ENCODE results near the gene MMP28.

MMP28 gene

GRCh38 chr17:35766903-35767510, 28.4 kb downstream of the MMP28 start:
- H3K4me3 ChIP-seq (ENCODE audit: insufficient read depth, low read depth, low read length) = no peak overlapping the region
- H3K4me1 ChIP-seq (ENCODE audit: control insufficient read depth, insufficient read depth, low read length) = peaks cover 25% of the 10 kb centered on the region
- no peaks in the 10 kb centered on the region for H3K36me3 ChIP-seq (ENCODE audit: control insufficient read depth, insufficient read depth, low read length)
- H3K9me3 ChIP-seq (ENCODE audit: control insufficient read depth, low read length) = no peaks in the 10 kb centered on the region
- H3K27me3 ChIP-seq (ENCODE audit: control insufficient read depth, insufficient read depth, low read length, poor library complexity, severe bottlenecking) = no peaks in the 10 kb centered on the region
- WGBS, 2 experiments = 90 to 92% methylated on average over 5 to 7 of the region's 7 CpGs
- H3K27ac ChIP-seq (ENCODE audit: insufficient read depth, low read depth, low read length, poor library complexity, severe bottlenecking) = no peak overlapping the region

DNA sequence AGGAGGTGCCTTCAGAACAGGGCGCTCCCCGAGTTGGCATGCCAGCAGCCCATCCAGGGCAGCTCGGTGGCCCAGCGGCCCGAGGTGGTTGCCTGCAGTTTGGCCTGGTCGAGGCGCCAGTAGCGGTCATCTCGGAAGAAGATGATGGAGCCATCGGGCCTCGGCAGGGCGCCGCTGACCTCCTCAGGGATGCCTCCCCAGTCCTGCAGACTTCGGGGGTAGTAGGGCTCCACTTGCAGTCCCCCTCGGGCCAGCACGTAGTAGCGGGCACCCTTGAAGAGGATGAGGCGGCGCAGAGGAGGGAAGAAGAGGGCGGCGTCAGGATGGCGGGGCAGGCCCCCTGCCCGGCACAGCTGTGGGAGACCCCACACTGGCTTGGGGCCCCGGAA, 29.0 kb downstream of the MMP28 start:
- H3K27ac ChIP-seq (ENCODE audit: insufficient read depth, low read depth, low read length, poor library complexity, severe bottlenecking) = peak overlapping the region; percentile 78

GRCh38 chr17:35765756-35766488, 29.5 kb downstream of the MMP28 start:
- Histone ChIP-seq H3K4me1 (ENCODE audit: control insufficient read depth, insufficient read depth, low read length) (peaks cover 21% of the 10 kb centered on the region), H3K4me3 (ENCODE audit: insufficient read depth, low read depth, low read length) (no peak overlapping the region), H3K9me3 (ENCODE audit: control insufficient read depth, low read length) (no peaks in the 10 kb centered on the region), H3K36me3 (ENCODE audit: control insufficient read depth, insufficient read depth, low read length) (no peaks in the 10 kb centered on the region), H3K27me3 (ENCODE audit: control insufficient read depth, insufficient read depth, low read length, poor library complexity, severe bottlenecking) (no peaks in the 10 kb centered on the region), H3K27ac (ENCODE audit: insufficient read depth, low read depth, low read length, poor library complexity, severe bottlenecking) (peak overlapping the region; percentile 78)
- WGBS, 2 experiments = 45 to 48% methylated on average over 8 of the region's 8 CpGs

More for the DNA sequence above, 29.0 kb downstream of the MMP28 start:
- H3K4me3 ChIP-seq (ENCODE audit: insufficient read depth, low read depth, low read length) = no peak overlapping the region
- H3K4me1 ChIP-seq (ENCODE audit: control insufficient read depth, insufficient read depth, low read length) = peaks cover 21% of the 10 kb centered on the region
- WGBS, 2 experiments = 94 to 96% methylated on average over 24 of the region's 24 CpGs
- no peaks in the 10 kb centered on the region for H3K9me3 ChIP-seq (ENCODE audit: control insufficient read depth, low read length)
- H3K36me3 ChIP-seq (ENCODE audit: control insufficient read depth, insufficient read depth, low read length) = no peaks in the 10 kb centered on the region
- H3K27me3 ChIP-seq (ENCODE audit: control insufficient read depth, insufficient read depth, low read length, poor library complexity, severe bottlenecking) = no peaks in the 10 kb centered on the region

DNA sequence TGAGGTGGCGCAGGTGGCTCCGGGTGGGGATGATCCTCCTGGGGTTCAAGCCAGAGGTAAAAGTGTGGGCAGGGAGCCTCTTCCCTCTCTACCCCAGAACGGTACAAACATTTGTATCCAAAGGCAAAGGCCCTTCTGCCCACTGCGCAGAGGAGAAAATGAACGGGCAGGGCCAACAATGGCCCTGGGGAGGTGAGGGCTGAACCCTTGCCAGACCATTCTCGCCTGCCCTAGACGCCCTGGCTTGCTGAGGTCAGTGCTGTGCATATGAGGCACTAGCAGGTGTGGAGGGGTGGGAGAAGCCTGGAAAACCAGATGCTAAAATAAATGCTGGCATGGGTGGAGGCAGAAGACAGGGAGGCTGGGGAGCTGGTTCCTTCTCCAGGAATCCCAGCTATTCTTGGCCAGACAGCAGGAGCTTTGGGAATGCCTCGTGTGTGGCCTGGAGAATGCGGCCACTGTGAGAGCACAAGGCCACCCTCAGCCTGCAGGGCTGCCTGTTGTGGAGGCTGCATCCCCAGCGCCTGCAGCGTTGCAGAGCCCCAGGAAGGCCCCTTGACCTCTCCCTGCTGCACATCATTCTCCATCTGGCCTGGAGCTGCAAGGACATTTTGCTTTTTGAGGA, 30.2 kb downstream of the MMP28 start:
- WGBS, 2 experiments = 79 to 84% methylated on average over 11 of the region's 11 CpGs
- peaks cover 21% of the 10 kb centered on the region for H3K4me1 ChIP-seq (ENCODE audit: control insufficient read depth, insufficient read depth, low read length)
- peak overlapping the region; percentile 78 for H3K27ac ChIP-seq (ENCODE audit: insufficient read depth, low read depth, low read length, poor library complexity, severe bottlenecking)
- no peaks in the 10 kb centered on the region for H3K36me3 ChIP-seq (ENCODE audit: control insufficient read depth, insufficient read depth, low read length)
- H3K9me3 ChIP-seq (ENCODE audit: control insufficient read depth, low read length) = no peaks in the 10 kb centered on the region
- H3K27me3 ChIP-seq (ENCODE audit: control insufficient read depth, insufficient read depth, low read length, poor library complexity, severe bottlenecking) = no peaks in the 10 kb centered on the region
- H3K4me3 ChIP-seq (ENCODE audit: insufficient read depth, low read depth, low read length) = no peak overlapping the region

DNA sequence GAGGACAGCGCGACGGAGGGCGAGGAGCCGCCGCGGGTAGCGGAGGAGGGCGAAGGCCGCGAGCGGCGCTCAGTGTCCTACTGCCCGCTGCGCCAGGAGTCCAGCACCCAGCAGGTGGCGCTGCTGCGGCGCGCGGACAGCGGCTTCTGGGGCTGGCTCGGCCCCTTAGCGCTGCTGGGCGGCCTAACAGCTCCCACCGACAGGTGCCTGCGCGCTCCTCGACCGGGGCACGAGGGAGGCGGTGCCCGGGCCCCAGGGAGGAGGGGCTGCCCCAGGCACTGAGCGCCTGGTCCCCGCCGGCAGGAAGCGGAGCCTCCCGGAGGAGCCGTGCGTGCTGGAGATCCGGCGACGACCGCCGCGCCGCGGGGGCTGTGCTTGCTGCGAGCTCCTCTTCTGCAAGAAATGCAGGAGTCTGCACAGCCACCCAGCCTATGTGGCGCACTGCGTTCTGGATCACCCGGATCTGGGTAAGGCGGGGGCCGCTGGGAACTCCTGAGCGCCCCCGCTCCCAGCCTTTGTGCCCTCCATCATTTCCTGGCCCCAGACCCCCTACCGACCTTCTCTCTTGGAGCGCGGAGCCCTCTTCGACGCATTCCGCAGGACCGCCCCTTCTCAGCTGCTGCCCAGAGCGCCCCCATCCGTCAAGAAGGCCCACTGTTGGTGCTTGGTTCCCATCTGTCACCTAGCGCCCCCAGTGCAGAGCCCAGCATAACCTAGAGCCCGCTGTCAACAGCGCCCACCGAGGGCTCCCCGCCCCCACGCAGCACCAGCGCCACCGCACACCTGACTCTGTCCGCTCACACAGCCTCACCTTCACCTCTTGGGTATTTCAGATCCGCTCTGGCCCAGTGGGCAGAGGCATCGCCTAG, 31.1 kb downstream of the MMP28 start:
- no peaks in the 10 kb centered on the region for H3K9me3 ChIP-seq (ENCODE audit: control insufficient read depth, low read length)
- H3K36me3 ChIP-seq (ENCODE audit: control insufficient read depth, insufficient read depth, low read length) = no peaks in the 10 kb centered on the region
- peak overlapping the region; percentile 5 for H3K27ac ChIP-seq (ENCODE audit: insufficient read depth, low read depth, low read length, poor library complexity, severe bottlenecking)
- H3K4me1 ChIP-seq (ENCODE audit: control insufficient read depth, insufficient read depth, low read length) = peaks cover 21% of the 10 kb centered on the region
- no peaks in the 10 kb centered on the region for H3K27me3 ChIP-seq (ENCODE audit: control insufficient read depth, insufficient read depth, low read length, poor library complexity, severe bottlenecking)
- WGBS, 2 experiments = 8% methylated on average over 75 of the region's 75 CpGs
- peak overlapping the region; percentile 34 for H3K4me3 ChIP-seq (ENCODE audit: insufficient read depth, low read depth, low read length)

- no peaks in the 10 kb centered on the region for H3K27me3 ChIP-seq (ENCODE audit: control insufficient read depth, insufficient read depth, low read length, poor library complexity, severe bottlenecking)
- no peak overlapping the region for H3K4me3 ChIP-seq (ENCODE audit: insufficient read depth, low read depth, low read length)
- peaks cover 21% of the 10 kb centered on the region for H3K4me1 ChIP-seq (ENCODE audit: control insufficient read depth, insufficient read depth, low read length)
- H3K9me3 ChIP-seq (ENCODE audit: control insufficient read depth, low read length) = no peaks in the 10 kb centered on the region
- no peaks in the 10 kb centered on the region for H3K36me3 ChIP-seq (ENCODE audit: control insufficient read depth, insufficient read depth, low read length)
- WGBS, 2 experiments = 39 to 40% methylated on average over 17 of the region's 17 CpGs
- H3K27ac ChIP-seq (ENCODE audit: insufficient read depth, low read depth, low read length, poor library complexity, severe bottlenecking) = no peak overlapping the region
Observed at GRCh38 chr17:35763767-35764122, 31.7 kb downstream of the MMP28 start.

GRCh38 chr17:35761601-35762000, 33.8 kb downstream of the MMP28 start:
- Histone ChIP-seq H3K9me3 (ENCODE audit: control insufficient read depth, low read length) (no peaks in the 10 kb centered on the region), H3K4me3 (ENCODE audit: insufficient read depth, low read depth, low read length) (no peak overlapping the region), H3K4me1 (ENCODE audit: control insufficient read depth, insufficient read depth, low read length) (peaks cover 18% of the 10 kb centered on the region), H3K27ac (ENCODE audit: insufficient read depth, low read depth, low read length, poor library complexity, severe bottlenecking) (no peak overlapping the region), H3K36me3 (ENCODE audit: control insufficient read depth, insufficient read depth, low read length) (no peaks in the 10 kb centered on the region), H3K27me3 (ENCODE audit: control insufficient read depth, insufficient read depth, low read length, poor library complexity, severe bottlenecking) (no peaks in the 10 kb centered on the region)
- 93% methylated on average over 5 of the region's 5 CpGs for WGBS, 2 experiments

DNA sequence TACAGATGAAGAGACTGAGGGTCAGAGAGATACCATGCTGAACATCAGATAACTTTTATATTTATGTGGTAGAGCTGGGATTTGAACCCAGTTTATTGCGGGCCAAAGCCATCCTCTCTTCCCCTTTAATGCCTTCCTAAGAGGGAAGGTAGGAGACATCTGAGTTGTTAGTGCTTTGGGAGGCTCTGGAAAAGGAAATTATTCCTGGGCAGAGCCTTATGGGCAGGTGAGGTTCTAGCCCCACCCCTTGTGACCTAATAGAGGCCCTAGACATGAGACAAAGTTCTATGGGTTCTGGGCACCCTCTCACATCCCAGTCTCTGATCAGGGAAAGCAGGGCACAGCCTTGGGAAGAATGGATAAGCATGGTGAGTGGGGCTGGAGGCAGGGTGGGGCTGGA, 34.9 kb downstream of the MMP28 start, which contains the start of gene C17orf50:
Gene C17orf50 (plus strand): TSS at position 301 of the 400 bp plus-strand sequence. CDS start 55 bp downstream, at position 356.
- peaks cover 7% of the 10 kb centered on the region for H3K4me1 ChIP-seq (ENCODE audit: control insufficient read depth, insufficient read depth, low read length)
- 80 to 93% methylated on average over 1 of the region's 1 CpG for WGBS, 2 experiments
- no peaks in the 10 kb centered on the region for H3K9me3 ChIP-seq (ENCODE audit: control insufficient read depth, low read length)
- H3K36me3 ChIP-seq (ENCODE audit: control insufficient read depth, insufficient read depth, low read length) = no peaks in the 10 kb centered on the region
- H3K27me3 ChIP-seq (ENCODE audit: control insufficient read depth, insufficient read depth, low read length, poor library complexity, severe bottlenecking) = no peaks in the 10 kb centered on the region
- H3K4me3 ChIP-seq (ENCODE audit: insufficient read depth, low read depth, low read length) = no peak within 1 kb of the TSS
- H3K27ac ChIP-seq (ENCODE audit: insufficient read depth, low read depth, low read length, poor library complexity, severe bottlenecking) = no peak within 1 kb of the TSS

- Histone ChIP-seq H3K27ac (ENCODE audit: insufficient read depth, low read depth, low read length, poor library complexity, severe bottlenecking) (no peak overlapping the region), H3K9me3 (ENCODE audit: control insufficient read depth, low read length) (no peaks in the 10 kb centered on the region), H3K36me3 (ENCODE audit: control insufficient read depth, insufficient read depth, low read length) (no peaks in the 10 kb centered on the region), H3K4me3 (ENCODE audit: insufficient read depth, low read depth, low read length) (no peak overlapping the region), H3K4me1 (ENCODE audit: control insufficient read depth, insufficient read depth, low read length) (peaks cover 7% of the 10 kb centered on the region), H3K27me3 (ENCODE audit: control insufficient read depth, insufficient read depth, low read length, poor library complexity, severe bottlenecking) (no peaks in the 10 kb centered on the region)
Observed at GRCh38 chr17:35757243-35757642, 38.2 kb downstream of the MMP28 start.
